Mammary epithelial cell (primary cell): ENCODE results near the gene RPEL1.

Experiments
- EZH2 ChIP-seq: IDR thresholded peaks from 2 replicates; pipeline ENCODE4 v1.6.1; 2012; ENCODE audit warnings: low read length, inconsistent platforms, borderline replicate concordance
- TF ChIP-seq, protein P1 (sequence below), 2 donors: IDR thresholded peaks in 1 of 2; conservative IDR thresholded peaks in 1 of 2; 2 replicates each; pipeline ENCODE4 v1.5.1; 2011 to 2012; ENCODE audit warnings: inconsistent platforms in 2 of 2, low read length in 2 of 2, mild to moderate bottlenecking in 2 of 2, control low read depth in 1 of 2, low read depth in 1 of 2; ENCODE audit not compliant: insufficient read depth in 1 of 2; ENCODE audit errors: extremely low read depth in 1 of 2

DNA sequence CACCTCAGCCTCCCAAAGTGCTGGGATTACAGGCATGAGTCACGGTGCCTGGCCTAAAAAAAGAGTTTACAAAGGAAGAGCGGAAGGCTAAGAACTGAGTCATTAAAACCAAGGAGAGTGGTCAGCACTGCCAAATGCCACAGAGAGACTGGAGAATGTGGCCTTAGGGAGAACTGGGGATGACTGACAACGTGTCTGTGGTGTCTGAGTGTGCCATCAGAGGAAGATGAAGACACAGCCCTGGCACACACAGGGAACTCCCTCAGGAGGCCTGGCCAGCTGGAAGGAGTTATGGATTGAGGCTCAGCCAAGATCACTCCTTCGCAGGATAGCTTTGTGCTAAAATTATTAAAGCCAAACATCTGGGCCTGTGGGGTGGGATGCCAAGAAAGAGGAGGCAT lies 27.4 kb downstream of the RPEL1 start:
- TF ChIP-seq EZH2 = no peak
- TF ChIP-seq, protein P1, sequence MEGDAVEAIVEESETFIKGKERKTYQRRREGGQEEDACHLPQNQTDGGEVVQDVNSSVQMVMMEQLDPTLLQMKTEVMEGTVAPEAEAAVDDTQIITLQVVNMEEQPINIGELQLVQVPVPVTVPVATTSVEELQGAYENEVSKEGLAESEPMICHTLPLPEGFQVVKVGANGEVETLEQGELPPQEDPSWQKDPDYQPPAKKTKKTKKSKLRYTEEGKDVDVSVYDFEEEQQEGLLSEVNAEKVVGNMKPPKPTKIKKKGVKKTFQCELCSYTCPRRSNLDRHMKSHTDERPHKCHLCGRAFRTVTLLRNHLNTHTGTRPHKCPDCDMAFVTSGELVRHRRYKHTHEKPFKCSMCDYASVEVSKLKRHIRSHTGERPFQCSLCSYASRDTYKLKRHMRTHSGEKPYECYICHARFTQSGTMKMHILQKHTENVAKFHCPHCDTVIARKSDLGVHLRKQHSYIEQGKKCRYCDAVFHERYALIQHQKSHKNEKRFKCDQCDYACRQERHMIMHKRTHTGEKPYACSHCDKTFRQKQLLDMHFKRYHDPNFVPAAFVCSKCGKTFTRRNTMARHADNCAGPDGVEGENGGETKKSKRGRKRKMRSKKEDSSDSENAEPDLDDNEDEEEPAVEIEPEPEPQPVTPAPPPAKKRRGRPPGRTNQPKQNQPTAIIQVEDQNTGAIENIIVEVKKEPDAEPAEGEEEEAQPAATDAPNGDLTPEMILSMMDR (conservative IDR thresholded peaks at IDR 0.05 in 1 of 2, IDR thresholded peaks at IDR 0.05 in 1 of 2; ENCODE audit: extremely low read depth in 1 of 2, insufficient read depth in 1 of 2, low read depth in 1 of 2, low read length in 2 of 2) = no peak
